Breast epithelium (tissue), 3 donors: ENCODE data around the gene STXBP5L.

ENCODE experiments used
- POLR2A ChIP-seq: fragments of 450-650 bp; IDR thresholded peaks from one replicate; pipeline ENCODE4 v1.6.1; 2016; ENCODE audit warnings: antibody characterized with exemption, mild to moderate bottlenecking, moderate library complexity
- POLR2AphosphoS5 ChIP-seq, 3 donors: sonication (generic); formaldehyde crosslinking; IDR thresholded peaks; one replicate each; pipeline ENCODE4 v1.6.1; 2017; ENCODE audit warnings: antibody characterized with exemption in 3 of 3
- TF ChIP-seq, protein P1 (sequence below), 3 donors: fragments of 450-650 bp; IDR thresholded peaks; one replicate each; pipeline ENCODE4 v1.5.1; 2016 to 2017; ENCODE audit warnings: antibody characterized with exemption in 3 of 3, mild to moderate bottlenecking in 3 of 3, moderate library complexity in 3 of 3

DNA sequence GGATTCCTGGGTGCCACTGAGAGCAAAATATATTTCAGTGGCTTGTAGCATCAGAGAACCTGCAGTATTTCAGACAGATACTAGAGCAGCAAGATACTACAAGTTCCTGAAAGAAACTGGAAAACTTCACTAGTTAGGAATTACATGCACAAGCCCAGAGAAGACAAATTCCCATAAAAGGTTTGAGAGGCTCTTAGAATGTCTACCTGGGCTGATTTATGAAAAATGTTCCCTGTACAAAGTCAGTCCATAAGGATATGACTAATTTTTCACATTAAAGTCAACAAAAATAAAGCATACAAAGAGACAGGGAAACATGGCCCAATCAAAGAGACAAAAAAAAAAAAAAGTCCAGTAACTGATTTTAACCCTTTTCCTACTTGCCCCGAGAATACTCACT is 335.2 kb downstream of the STXBP5L start:
- TF ChIP-seq, protein P1, sequence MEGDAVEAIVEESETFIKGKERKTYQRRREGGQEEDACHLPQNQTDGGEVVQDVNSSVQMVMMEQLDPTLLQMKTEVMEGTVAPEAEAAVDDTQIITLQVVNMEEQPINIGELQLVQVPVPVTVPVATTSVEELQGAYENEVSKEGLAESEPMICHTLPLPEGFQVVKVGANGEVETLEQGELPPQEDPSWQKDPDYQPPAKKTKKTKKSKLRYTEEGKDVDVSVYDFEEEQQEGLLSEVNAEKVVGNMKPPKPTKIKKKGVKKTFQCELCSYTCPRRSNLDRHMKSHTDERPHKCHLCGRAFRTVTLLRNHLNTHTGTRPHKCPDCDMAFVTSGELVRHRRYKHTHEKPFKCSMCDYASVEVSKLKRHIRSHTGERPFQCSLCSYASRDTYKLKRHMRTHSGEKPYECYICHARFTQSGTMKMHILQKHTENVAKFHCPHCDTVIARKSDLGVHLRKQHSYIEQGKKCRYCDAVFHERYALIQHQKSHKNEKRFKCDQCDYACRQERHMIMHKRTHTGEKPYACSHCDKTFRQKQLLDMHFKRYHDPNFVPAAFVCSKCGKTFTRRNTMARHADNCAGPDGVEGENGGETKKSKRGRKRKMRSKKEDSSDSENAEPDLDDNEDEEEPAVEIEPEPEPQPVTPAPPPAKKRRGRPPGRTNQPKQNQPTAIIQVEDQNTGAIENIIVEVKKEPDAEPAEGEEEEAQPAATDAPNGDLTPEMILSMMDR (IDR thresholded peaks at IDR 0.05) = no peak
- TF ChIP-seq POLR2A (no peak), POLR2AphosphoS5 (IDR thresholded peaks at IDR 0.05) (no peak)
